CD4-positive, alpha-beta T cell treated with Interferon gamma for 1 hour (primary cell): ENCODE data around the gene RDH16.

Experiments used
- DNase-seq: peaks from one replicate; pipeline ENCODE4 v3.0.0-alpha.2; 2020

Gene RDH16

GRCh38 chr12:56957229-56958052 is at the start of gene RDH16:
TSS of gene RDH16 (minus strand) at chr12:56957608. CDS start at chr12:56957462, 146 bp downstream.
- no peak for DNase-seq

GRCh38 chr12:57006809-57007475 is 49.5 kb upstream of the RDH16 start:
- no peak for DNase-seq

GRCh38 chr12:57005980-57006808 is 48.8 kb upstream of the RDH16 start, which contains the start of gene ZBTB39:
TSS of gene ZBTB39 (minus strand) at chr12:57006546. CDS start at chr12:57004917, 1,629 bp downstream.
- peak; percentile 62 for DNase-seq

- no peak for DNase-seq
Observed at GRCh38 chr12:57004651-57005050, 47.2 kb upstream of the RDH16 start.

GRCh38 chr12:57003395-57003794 is 46.0 kb upstream of the RDH16 start:
- DNase-seq: no peak

- peak; percentile 62 for DNase-seq
Observed at GRCh38 chr12:57001448-57001906, 44.1 kb upstream of the RDH16 start.

- no peak for DNase-seq
Observed at GRCh38 chr12:57000393-57000792, 43.0 kb upstream of the RDH16 start.

GRCh38 chr12:56999456-56999855 is 42.0 kb upstream of the RDH16 start:
- DNase-seq: no peak

GRCh38 chr12:56998981-56999380 is 41.6 kb upstream of the RDH16 start:
- DNase-seq: no peak

GRCh38 chr12:56998316-56998715 is 40.9 kb upstream of the RDH16 start:
- no peak for DNase-seq

GRCh38 chr12:56996793-56997545 is 39.6 kb upstream of the RDH16 start:
- no peak for DNase-seq

GRCh38 chr12:56995930-56996496 is 38.6 kb upstream of the RDH16 start:
- no peak for DNase-seq

- DNase-seq: no peak
Observed at GRCh38 chr12:56995201-56995929, 38.0 kb upstream of the RDH16 start.

GRCh38 chr12:56994231-56994746 is 36.9 kb upstream of the RDH16 start:
- DNase-seq: no peak

- DNase-seq: no peak
Observed at GRCh38 chr12:56993346-56993745, 35.9 kb upstream of the RDH16 start.

GRCh38 chr12:56991319-56992246 is 34.2 kb upstream of the RDH16 start:
- DNase-seq: no peak

- DNase-seq: no peak
Observed at GRCh38 chr12:56990648-56991318, 33.4 kb upstream of the RDH16 start.

- DNase-seq: no peak
Observed at GRCh38 chr12:56989861-56990610, 32.6 kb upstream of the RDH16 start.
